AML-193 (cell line): ENCODE measurements around the gene C7orf33.
"Not testable (repeated sequence)": the region's sequence is repeated elsewhere in the genome, so short reads cannot be mapped to it uniquely, and the experiment has no call there.

ENCODE experiments used
- DNase-seq, 2 experiments: peaks; one replicate each; lab custom pipeline; 2025; lab: John Stamatoyannopoulos, UW

The C7orf33 gene

GRCh38 chr7:148590471-148590870 lies at the start of gene C7orf33:
Gene C7orf33 (plus strand): TSS chr7:148590766. CDS start chr7:148590926, 160 bp downstream.
- DNase-seq, result no peak

- no peak for DNase-seq
Observed at GRCh38 chr7:148541891-148542504, 48.6 kb upstream of the C7orf33 start.

DNA sequence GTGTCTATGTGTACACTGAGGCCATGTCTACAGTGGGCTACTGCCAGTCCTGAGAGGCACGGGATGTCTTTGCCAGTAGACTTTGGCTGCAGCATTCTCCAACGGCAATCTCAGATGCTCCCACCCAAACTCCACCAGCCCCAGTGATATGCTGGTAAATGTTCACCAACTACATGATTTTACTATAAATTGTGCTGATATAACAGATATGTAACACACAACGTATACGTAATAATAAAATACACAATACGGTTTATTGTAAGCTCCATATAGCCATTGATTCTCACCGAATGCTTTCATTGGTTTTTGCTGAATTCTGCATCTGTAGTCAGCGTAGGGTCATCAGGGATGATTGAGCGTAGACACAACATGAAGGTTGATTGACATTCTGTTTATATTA lies 47.3 kb upstream of the C7orf33 start:
- DNase-seq, result no peak

DNA sequence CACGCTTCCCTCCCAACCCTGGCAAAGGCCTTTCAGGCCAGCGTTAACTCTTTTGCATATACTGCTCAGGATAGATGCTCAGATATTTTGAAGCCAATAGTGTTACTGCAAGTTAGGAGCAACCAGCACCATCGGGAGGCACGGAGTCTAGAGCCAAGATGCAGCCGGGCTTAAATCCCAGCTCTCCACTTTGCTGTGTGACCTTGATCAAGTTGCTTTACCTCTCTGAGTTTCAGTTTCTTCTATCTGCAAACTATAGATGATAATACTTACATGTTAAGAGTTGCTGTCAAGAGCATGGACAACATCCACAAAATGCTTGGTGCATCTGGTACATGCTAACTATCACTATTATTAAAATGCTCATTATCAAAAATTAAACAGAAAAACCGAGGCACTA lies 45.4 kb upstream of the C7orf33 start:
- no peak for DNase-seq

GRCh38 chr7:148545932-148546331 lies 44.6 kb upstream of the C7orf33 start:
- no peak for DNase-seq

DNA sequence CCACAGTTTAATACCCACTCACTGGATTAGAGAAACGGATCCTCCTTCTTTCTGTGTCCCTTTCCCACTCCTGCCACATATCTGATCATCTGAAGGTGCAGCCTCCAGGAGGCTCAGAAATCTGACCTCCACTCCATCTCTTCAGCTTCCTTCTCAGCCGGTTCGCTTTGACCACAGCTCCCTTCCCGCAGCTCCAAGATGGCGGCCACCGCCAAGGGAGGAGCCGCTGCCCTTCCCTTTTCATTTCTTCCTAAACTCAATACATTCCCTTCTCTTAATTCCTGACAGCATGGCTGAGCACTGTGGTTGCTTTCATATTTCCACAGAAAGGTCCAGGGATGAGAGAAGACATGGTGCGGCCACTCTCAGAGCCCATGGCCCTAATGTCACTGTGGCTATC lies 43.7 kb upstream of the C7orf33 start:
- DNase-seq, result no peak

DNA sequence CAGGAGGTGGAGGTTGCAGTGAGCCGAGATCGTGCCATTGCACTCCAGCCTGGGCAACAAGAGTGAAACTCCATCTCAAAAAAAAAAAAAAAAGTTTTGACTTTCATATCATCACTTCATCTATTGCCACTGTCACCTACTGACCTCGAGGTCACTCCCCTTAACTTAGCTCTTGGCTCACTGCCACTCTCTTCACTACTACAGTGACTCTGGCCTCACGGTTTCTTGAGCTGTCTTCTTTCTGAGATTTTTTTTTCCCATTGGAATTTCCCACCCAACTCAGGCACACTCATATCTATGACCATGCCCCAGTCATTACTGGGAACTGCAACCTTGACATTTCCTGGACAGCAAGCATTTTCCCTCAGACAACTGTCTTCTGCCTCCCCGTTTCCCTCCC lies 42.6 kb upstream of the C7orf33 start:
- no peak for DNase-seq

DNA sequence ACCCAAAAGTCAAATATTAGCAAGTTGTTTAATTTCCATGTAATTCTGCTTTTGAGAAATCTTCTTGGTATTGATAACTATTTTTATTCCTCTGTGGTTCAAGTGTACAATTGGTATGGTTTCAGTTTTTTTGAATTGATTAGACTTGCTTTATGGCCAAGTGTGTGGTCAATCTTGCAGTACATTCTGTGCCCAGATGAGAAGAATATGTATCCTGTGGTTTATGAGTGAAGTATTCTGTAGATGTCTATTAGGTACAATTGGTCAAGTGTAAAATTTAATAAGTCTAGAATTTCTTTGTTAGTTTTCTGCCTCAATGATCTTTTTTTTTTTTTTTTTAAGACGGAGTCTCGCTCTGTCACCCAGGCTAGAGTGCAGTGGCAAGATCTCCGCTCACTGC lies 36.6 kb upstream of the C7orf33 start:
- no peak for DNase-seq

DNA sequence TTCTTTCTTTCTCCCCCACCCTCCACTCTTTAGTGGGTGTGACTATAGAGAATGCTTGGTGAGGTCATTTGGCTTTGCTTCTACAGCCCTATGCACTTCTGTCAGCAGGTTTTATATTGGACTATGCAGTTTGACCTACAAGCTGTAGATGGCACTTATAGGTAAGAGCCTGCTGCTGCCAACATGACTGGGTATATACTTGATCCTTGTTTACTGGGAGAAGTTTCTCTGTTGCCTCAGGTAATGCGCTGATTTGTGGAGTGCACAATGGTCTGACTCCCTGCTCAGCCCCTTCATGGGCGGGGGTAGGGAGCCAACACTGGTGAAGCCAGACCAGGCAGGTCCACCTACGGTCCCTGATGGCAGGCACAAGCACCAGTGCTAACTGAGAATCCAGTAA lies 33.7 kb upstream of the C7orf33 start:
- DNase-seq, result no peak

- DNase-seq, result no peak
Observed at GRCh38 chr7:148558914-148559313, 31.7 kb upstream of the C7orf33 start.

- DNase-seq, result no peak
Observed at GRCh38 chr7:148561099-148561498, 29.5 kb upstream of the C7orf33 start.

- DNase-seq, result no peak
Observed at GRCh38 chr7:148563583-148564274, 26.8 kb upstream of the C7orf33 start.

- DNase-seq, result peak; percentile 54 to 59
Observed at GRCh38 chr7:148564275-148564951, 26.2 kb upstream of the C7orf33 start.

GRCh38 chr7:148566736-148567135 lies 23.8 kb upstream of the C7orf33 start:
- no peak for DNase-seq

DNA sequence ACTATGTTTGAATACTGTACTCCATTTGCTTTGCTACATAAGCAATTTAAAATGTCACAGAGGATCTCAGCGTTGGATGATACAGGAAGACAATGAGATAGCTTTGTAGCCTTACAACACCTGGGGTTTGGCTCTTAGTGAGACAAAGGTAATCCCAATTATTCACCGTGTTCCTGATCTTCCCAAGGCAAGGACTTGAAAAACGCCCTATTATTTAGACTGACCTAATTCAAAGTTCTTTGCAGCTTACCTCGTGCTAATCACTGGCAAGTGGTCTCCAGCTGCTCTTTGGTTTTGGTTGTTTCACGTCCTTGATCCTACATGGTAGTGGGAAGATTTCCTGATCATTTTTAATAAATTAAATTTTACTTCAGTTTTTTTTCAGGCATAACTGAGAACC lies 23.0 kb upstream of the C7orf33 start:
- DNase-seq, result no peak

- DNase-seq, result no peak
Observed at GRCh38 chr7:148570510-148570909, 20.1 kb upstream of the C7orf33 start.

GRCh38 chr7:148570973-148571372 lies 19.6 kb upstream of the C7orf33 start:
- DNase-seq, result not testable (repeated sequence)

DNA sequence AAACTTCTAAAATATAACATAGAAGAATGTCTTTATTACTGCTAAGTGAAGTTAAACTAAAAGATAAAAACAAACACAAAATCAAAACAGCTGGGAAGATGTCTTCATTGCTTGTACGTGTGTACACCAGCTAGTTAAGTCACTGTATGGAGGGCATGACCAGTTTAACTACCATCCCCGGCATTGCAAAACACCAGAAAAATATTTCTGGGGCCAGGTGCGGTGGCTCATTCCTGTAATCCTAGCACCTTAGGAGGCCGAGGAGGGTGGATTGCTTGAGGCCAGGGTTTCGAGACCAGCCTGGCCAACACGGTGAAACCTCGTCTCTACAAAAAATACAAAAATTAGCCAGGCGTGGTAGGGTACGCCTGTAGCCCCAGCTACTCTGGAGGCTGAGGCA lies 19.2 kb upstream of the C7orf33 start:
- no peak for DNase-seq

DNA sequence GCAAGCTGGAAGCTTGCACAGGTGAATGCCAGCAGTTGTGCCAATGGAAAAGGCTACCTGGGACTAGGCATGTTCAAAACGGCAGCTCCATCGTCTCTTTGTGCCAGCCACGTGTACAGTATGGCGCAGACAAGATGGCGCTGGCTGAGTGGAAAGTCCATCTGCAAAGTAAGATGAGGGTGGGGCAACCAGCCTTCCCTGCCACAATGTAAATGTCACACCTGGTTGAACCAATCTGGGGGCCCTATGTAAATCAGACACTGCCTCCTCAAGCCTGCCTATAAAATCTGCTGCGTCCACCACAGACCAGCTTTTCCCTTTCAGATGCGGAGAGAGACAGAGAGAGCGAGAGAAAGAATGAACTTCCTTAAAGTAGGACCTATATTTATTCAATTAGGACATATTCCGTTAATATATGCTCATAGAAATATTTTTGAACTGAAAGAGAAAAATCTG lies 18.5 kb upstream of the C7orf33 start:
- no peak for DNase-seq

GRCh38 chr7:148573581-148573980 lies 17.0 kb upstream of the C7orf33 start:
- not testable (repeated sequence) for DNase-seq

DNA sequence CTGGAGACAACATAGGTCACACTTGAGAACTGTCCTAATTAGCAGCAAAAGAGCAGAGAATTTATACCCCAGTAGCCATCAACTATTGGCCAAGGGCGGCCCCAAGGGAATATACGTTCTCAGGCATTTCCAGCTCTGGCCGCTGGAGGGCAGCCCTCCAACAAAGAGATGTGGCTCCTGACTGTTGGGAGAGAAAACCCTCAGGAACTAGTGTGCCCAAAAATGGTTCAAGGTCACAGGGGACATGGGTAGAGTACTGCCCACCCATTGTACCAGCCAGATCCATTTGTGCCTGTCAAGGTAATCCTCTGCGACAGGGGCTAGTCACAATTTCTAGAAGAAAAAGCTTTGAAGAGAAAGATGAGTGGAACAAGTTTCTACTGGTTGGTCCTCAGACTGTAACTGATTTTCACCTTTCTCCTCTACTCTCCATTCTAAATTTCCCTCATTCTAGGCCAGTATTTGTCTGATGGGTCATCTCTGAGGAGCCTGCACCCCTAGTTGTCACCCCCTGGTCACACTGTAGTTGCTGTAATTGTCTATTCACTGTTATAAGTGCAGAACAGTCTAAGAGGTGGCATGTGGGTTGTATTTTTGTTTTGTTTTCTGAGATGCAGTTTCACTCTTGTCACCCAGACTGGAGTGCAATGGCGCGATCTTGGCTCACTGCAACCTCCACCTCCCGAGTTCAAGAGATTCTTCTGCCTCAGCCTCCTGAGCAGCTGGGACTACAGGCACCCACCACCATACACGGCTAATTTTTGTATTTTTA lies 14.7 kb upstream of the C7orf33 start:
- DNase-seq, result peak; percentile 19 to 41

DNA sequence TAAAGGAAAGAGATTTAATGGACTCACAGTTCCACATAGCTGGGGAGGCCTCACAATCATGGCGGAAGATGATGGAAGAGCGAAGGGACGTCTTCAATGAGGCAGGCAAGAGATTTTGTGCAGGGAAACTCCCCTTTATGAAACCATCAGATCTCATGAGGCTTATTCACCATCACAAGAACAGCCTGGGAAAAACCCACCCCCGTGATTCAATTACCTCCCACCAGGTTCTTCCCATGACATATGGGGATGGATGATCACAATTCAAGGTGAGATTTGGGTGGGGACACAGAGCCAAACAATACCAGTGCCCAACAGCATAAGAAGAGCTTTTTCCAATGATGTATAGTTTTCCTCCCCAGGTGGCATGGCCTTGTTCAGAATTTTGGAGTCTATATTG lies 11.2 kb upstream of the C7orf33 start:
- no peak for DNase-seq
